B cell (primary cell): Measurements from ENCODE around the gene CST11. TPM values are rescaled to one million over a fixed set of nuclear protein-coding genes. Genes with fewer than 3 reads are reported as not detected.

Experiments used
- ATAC-seq: fragments of 200-7000 bp; cut with Tn5 transposase; one replicate; pipeline ENCODE4 v1.10.0; 2021; ENCODE audit warnings: low read depth, mild to moderate bottlenecking, moderate number of reproducible peaks, moderate library complexity
- CTCF ChIA-PET: fragments of 350-600 bp; sonication (Branson Sonifier 250); formaldehyde crosslinking; loops from one replicate; lab custom pipeline; 2021; ENCODE audit warnings: antibody characterized with exemption, inconsistent platforms; lab: Charles Lee
- POLR2A ChIA-PET: fragments of 350-600 bp; sonication (Branson Sonifier 250); formaldehyde crosslinking; loops from one replicate; lab custom pipeline; 2021; ENCODE audit warnings: antibody characterized with exemption; lab: Charles Lee
- DNase-seq: peaks from one replicate; pipeline ENCODE4 v3.0.0; 2013
- H2AFZ ChIP-seq: 2 replicates; pipeline ENCODE4 v1.6.1; 2012; ENCODE audit warnings: mild to moderate bottlenecking, low read depth, low read length; ENCODE audit not compliant: insufficient read depth, poor library complexity, severe bottlenecking
- H3K27ac ChIP-seq, 2 donors: 1 replicate in 1 of 2; 2 replicates in 1 of 2; pipeline ENCODE4 v1.5.1; 2012 to 2013; ENCODE audit warnings: low read length in 2 of 2, mild to moderate bottlenecking in 2 of 2, moderate library complexity in 1 of 2
- H3K27me3 ChIP-seq, 4 experiments: fragments of 200-600 bp in 1 of 4; sonication (generic) in 1 of 4; replicated peaks in 1 of 4; 1 replicate in 2 of 4; 2 replicates in 2 of 4; pipeline versions ENCODE4 v1.6.1 to v1.7.0; 2013 to 2016; ENCODE audit warnings: low read length in 3 of 4, mild to moderate bottlenecking in 2 of 4, mixed read lengths in 1 of 4, moderate library complexity in 1 of 4; ENCODE audit not compliant: insufficient read depth in 4 of 4, control insufficient read depth in 3 of 4; ENCODE audit errors: control extremely low read depth in 1 of 4
- H3K36me3 ChIP-seq, 2 experiments: replicated peaks in 1 of 2; 1 replicate in 1 of 2; 2 replicates in 1 of 2; pipeline versions ENCODE4 v1.6.1 to v1.7.1; 2013; ENCODE audit warnings: low read length in 1 of 2; ENCODE audit not compliant: insufficient read depth in 2 of 2, control insufficient read depth in 1 of 2; ENCODE audit errors: control extremely low read depth in 1 of 2, extremely low read depth in 1 of 2
- H3K4me1 ChIP-seq, 2 donors: fragments of 200-600 bp in 1 of 2; sonication (generic) in 1 of 2; 1 replicate in 1 of 2; 2 replicates in 1 of 2; pipeline versions ENCODE4 v1.5.1 to v1.6.1; 2013 to 2017; ENCODE audit warnings: low read length in 2 of 2; ENCODE audit not compliant: control insufficient read depth in 2 of 2, insufficient read depth in 2 of 2
- H3K4me2 ChIP-seq: replicated peaks from 2 replicates; pipeline ENCODE3; 2012; ENCODE audit warnings: mild to moderate bottlenecking, low read depth, low read length; ENCODE audit not compliant: poor library complexity, severe bottlenecking
- H3K4me3 ChIP-seq, 5 experiments: fragments of 200-600 bp in 1 of 5; sonication (generic) in 1 of 5; 1 replicate in 3 of 5; 2 replicates in 2 of 5; pipeline versions ENCODE4 v1.5.1 to v1.7.0; 2011 to 2016; ENCODE audit warnings: low read length in 4 of 5, mild to moderate bottlenecking in 4 of 5, low read depth in 2 of 5, control low read depth in 1 of 5, moderate library complexity in 1 of 5; ENCODE audit not compliant: insufficient read depth in 1 of 5; ENCODE audit errors: control extremely low read depth in 1 of 5, extremely low read depth in 1 of 5
- H3K79me2 ChIP-seq: fragments of 200-600 bp; sonication (generic); one replicate; pipeline ENCODE4 v1.6.0; 2016; ENCODE audit warnings: low read length; ENCODE audit not compliant: control insufficient read depth, insufficient read depth
- H3K9ac ChIP-seq: fragments of 200-600 bp; sonication (generic); 2 replicates; pipeline ENCODE4 v1.6.1; 2017; ENCODE audit warnings: mild to moderate bottlenecking, low read length, moderate library complexity
- H3K9me3 ChIP-seq, 3 donors: one replicate each; pipeline versions ENCODE4 v1.6.1 to v1.7.1; 2013; ENCODE audit warnings: low read length in 2 of 3; ENCODE audit not compliant: control insufficient read depth in 2 of 3, insufficient read depth in 1 of 3; ENCODE audit errors: control extremely low read depth in 1 of 3
- H4K20me1 ChIP-seq: 2 replicates; pipeline ENCODE4 v1.6.0; 2012; ENCODE audit warnings: mild to moderate bottlenecking, low read length; ENCODE audit not compliant: insufficient read depth, control insufficient read depth, poor library complexity, severe bottlenecking
- H3K27ac Mint-ChIP-seq: one replicate; pipeline ENCODE4 v1.8.0; 2021; ENCODE audit warnings: mixed read lengths
- H3K27me3 Mint-ChIP-seq: one replicate; pipeline ENCODE4 v1.8.0; 2021; ENCODE audit warnings: mixed read lengths
- H3K4me1 Mint-ChIP-seq: one replicate; pipeline ENCODE4 v1.8.0; 2021; ENCODE audit warnings: mixed read lengths
- H3K4me3 Mint-ChIP-seq: one replicate; pipeline ENCODE4 v1.8.0; 2021; ENCODE audit warnings: mixed read lengths
- H3K9me3 Mint-ChIP-seq: one replicate; pipeline ENCODE4 v1.8.0; 2022; ENCODE audit warnings: mixed read lengths; ENCODE audit not compliant: insufficient read depth
- EZH2 ChIP-seq: IDR thresholded peaks from 2 replicates; pipeline ENCODE4 v1.6.1; 2012; ENCODE audit warnings: borderline replicate concordance, low read depth, mild to moderate bottlenecking, moderate library complexity, low read length; ENCODE audit not compliant: insufficient read depth, poor library complexity, severe bottlenecking
- WGBS: methylation state at CpG from one replicate; pipeline ENCODE4 v1.1.5; 2013; ENCODE audit warnings: missing lambda C conversion rate; ENCODE audit not compliant: insufficient coverage; 5-methylcytosine and 5-hydroxymethylcytosine counted together
- intact Hi-C: fragments of 100-400 bp; cut with micrococcal nuclease; formaldehyde crosslinking; loops from one replicate; pipeline ENCODE4 v1.10.0; 2022
- polyA plus RNA-seq: library from polyadenylated mRNA; depleted of rRNA; stranded (reverse); fragments of >200 nt; gene quantifications from 2 replicates; pipeline ENCODE4 v1.2.3, GENCODE V29; 2012
- total RNA-seq, 2 donors: library from RNA; stranded (reverse); fragments of 120-200 nt in 1 of 2; gene quantifications; 1 replicate in 1 of 2; 2 replicates in 1 of 2; pipeline versions ENCODE4 v1.2.3 to v1.2.4, GENCODE V29; 2013 to 2022
- TF ChIP-seq, protein P1 (sequence below): fragments of 200-600 bp; IDR thresholded peaks from one replicate; pipeline ENCODE4 v1.8.0; 2022; ENCODE audit warnings: antibody characterized with exemption, mild to moderate bottlenecking

The CST11 gene
- total and polyA plus RNA-seq, 2 donors (not counting 1 experiment from before 2014, with no cell fraction given), result not detected

DNA sequence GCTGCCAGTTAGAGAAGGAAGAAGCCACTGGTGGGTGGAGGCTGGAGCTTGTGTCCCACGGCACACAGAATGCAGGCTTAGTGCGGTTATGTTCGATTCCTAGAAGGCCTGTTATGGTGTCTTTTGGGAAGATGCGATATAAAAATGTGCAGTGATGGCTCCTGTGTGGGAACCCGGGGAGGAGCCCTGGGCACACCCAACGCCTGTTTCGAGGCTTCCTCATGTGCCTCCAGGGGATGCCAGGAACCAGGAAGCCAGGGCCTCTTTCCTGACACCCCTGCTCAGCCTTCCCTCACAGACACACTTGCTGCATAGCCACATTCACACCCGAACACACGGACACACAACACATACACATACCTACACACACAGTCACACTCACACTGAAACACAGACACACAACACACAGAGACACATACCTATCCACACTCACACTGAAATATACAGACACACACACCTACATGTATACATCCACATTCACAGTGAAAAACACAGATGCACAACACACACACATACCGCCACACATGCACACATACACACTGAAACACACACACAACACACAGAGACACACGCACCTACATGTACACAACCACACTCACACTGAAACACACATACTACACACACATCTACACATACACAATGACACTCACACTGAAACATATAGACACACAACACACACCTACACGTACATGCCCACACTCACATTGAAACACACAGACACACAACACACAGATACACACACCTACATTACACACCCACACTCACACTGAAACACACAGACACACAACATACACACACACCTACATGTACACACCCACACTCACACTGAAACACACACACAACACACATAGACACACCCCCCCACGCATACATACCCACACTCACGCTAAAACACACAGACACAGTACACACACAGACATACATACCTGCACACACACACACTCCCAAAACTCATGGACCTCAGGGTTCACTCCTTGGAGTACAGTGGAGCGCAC, 1.2 kb upstream of the CST11 start:
- WGBS, result 74% methylated on average over 14 of the region's 15 CpGs
- Histone ChIP-seq H3K4me3 (no peak overlapping the region), H4K20me1 (no peaks in the 10 kb centered on the region), H3K79me2 (no peaks in the 10 kb centered on the region), H3K9me3 (peaks cover 0 to 8% (median 3%) of the 10 kb centered on the region in 3 donors), H3K27me3 (peaks cover 0 to 3% (median 0%) of the 10 kb centered on the region in 4 experiments), H3K36me3 (no peaks in the 10 kb centered on the region), H2AFZ (no peak overlapping the region), H3K4me2 (no peak overlapping the region), H3K4me1 (peaks cover 2 to 9% of the 10 kb centered on the region in 2 donors), H3K27ac (no peak overlapping the region), H3K9ac (no peak overlapping the region)
- ChIA-PET CTCF (no interaction called here), POLR2A (no interaction called here)
- intact Hi-C loops, result no loop called here
- ATAC-seq (no peak), DNase-seq (no peak)
- Mint-ChIP-seq H3K27ac (no peak overlapping the region), H3K4me1 (no peaks in the 10 kb centered on the region), H3K4me3 (no peak overlapping the region), H3K27me3 (peaks cover 4% of the 10 kb centered on the region), H3K9me3 (no peaks in the 10 kb centered on the region)
- no peak for TF ChIP-seq EZH2
- TF ChIP-seq, protein P1, sequence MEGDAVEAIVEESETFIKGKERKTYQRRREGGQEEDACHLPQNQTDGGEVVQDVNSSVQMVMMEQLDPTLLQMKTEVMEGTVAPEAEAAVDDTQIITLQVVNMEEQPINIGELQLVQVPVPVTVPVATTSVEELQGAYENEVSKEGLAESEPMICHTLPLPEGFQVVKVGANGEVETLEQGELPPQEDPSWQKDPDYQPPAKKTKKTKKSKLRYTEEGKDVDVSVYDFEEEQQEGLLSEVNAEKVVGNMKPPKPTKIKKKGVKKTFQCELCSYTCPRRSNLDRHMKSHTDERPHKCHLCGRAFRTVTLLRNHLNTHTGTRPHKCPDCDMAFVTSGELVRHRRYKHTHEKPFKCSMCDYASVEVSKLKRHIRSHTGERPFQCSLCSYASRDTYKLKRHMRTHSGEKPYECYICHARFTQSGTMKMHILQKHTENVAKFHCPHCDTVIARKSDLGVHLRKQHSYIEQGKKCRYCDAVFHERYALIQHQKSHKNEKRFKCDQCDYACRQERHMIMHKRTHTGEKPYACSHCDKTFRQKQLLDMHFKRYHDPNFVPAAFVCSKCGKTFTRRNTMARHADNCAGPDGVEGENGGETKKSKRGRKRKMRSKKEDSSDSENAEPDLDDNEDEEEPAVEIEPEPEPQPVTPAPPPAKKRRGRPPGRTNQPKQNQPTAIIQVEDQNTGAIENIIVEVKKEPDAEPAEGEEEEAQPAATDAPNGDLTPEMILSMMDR, result no peak

DNA sequence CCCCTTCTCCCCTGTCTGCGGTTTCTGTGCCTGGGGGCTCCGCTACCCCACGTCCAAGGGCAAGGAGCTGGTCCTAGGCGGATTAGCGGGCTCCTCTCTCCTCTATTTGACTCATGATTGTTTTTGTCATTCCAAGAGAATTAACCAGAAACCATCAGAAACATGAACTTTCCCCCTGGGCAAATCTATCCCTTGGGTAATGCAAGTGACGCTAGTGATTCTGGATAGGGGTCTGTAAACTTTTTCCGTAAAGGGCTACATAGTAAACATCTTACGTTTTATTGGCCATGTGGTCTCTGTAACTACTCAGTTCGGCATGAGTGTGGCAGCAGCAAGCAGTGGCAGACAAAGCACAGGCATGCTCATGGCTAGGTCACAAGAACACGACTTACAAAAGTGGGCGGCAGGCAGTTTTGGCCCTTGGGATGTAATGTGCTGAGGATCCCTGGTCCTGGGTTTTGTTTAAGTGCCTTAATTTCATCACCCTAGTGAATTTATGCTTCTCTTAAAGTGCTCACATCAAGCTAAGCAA, 654 bp downstream of the CST11 start:
- ATAC-seq, result no peak
- peaks cover 2 to 9% of the 10 kb centered on the region in 2 donors for H3K4me1 ChIP-seq
- no peak overlapping the region for H3K9ac ChIP-seq
- H3K27ac Mint-ChIP-seq, result no peak overlapping the region
- no peak overlapping the region for H3K4me3 ChIP-seq
- no peak overlapping the region for H3K4me3 Mint-ChIP-seq
- no peak for DNase-seq
- no peak overlapping the region for H3K4me2 ChIP-seq
- H3K27ac ChIP-seq, result no peak overlapping the region
- no peaks in the 10 kb centered on the region for H3K4me1 Mint-ChIP-seq
- no peaks in the 10 kb centered on the region for H3K36me3 ChIP-seq
- peaks cover 0 to 7% (median 3%) of the 10 kb centered on the region in 3 donors for H3K9me3 ChIP-seq
- H3K27me3 ChIP-seq, result peaks cover 0 to under 1% (median 0%) of the 10 kb centered on the region in 4 experiments
- POLR2A ChIA-PET, result no interaction called here
- H4K20me1 ChIP-seq, result no peaks in the 10 kb centered on the region
- no peak overlapping the region for H2AFZ ChIP-seq
- no peaks in the 10 kb centered on the region for H3K9me3 Mint-ChIP-seq
- H3K79me2 ChIP-seq, result no peaks in the 10 kb centered on the region
- no peak for TF ChIP-seq EZH2
- TF ChIP-seq, protein P1, result no peak
- intact Hi-C loops, result no loop called here
- 98% methylated on average over 9 of the region's 11 CpGs for WGBS
- CTCF ChIA-PET, result no interaction called here
- peaks cover 4% of the 10 kb centered on the region for H3K27me3 Mint-ChIP-seq
